ENCODE measurements around the gene CHST15. TPM values are rescaled to one million over a fixed set of nuclear protein-coding genes. Genes with fewer than 3 reads are reported as not detected.

The CHST15 gene
- total and polyA plus RNA-seq, 11 donors = 0.88 to 27.1 (median 4.1) TPM

DNA sequence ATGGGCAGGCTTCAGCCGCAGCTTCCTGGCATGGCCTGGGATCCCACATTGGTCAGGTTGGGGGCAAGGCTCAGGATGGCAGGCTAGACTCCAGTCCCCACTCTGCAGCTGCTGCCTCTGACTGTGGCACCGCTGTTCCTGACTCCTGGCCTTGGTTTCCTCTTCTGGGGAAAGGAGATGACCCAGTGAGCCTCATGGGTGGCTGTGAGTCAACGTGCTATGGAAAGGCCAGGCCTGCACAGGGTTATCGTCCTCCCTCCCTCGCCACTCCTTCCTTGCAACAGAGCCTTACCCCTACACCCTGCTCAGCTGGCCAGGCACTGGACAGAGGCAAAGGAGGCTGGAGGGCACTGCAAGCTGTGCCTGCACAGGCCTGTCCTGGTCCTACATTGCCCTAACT is 36.1 kb upstream of the CHST15 start:
- DNase-seq = no peak
- Histone ChIP-seq H3K9me3 (no peaks in the 10 kb centered on the region), H3K27ac (no peak overlapping the region), H3K36me3 (no peaks in the 10 kb centered on the region), H3K4me1 (peaks cover 0 to 9% (median 0%) of the 10 kb centered on the region in 12 donors), H3K27me3 (peaks cover 0 to 2% (median 0%) of the 10 kb centered on the region in 9 donors), H3K4me3 (no peak overlapping the region)
- intact Hi-C loops (cut with DNase I) = no loop called here
- WGBS, 4 donors = 84 to 96% (median 92%) methylated on average over 4 to 5 of the region's 5 CpGs
- TF ChIP-seq POLR2A (IDR thresholded peaks at IDR 0.05) = no peak
- TF ChIP-seq, protein P1, sequence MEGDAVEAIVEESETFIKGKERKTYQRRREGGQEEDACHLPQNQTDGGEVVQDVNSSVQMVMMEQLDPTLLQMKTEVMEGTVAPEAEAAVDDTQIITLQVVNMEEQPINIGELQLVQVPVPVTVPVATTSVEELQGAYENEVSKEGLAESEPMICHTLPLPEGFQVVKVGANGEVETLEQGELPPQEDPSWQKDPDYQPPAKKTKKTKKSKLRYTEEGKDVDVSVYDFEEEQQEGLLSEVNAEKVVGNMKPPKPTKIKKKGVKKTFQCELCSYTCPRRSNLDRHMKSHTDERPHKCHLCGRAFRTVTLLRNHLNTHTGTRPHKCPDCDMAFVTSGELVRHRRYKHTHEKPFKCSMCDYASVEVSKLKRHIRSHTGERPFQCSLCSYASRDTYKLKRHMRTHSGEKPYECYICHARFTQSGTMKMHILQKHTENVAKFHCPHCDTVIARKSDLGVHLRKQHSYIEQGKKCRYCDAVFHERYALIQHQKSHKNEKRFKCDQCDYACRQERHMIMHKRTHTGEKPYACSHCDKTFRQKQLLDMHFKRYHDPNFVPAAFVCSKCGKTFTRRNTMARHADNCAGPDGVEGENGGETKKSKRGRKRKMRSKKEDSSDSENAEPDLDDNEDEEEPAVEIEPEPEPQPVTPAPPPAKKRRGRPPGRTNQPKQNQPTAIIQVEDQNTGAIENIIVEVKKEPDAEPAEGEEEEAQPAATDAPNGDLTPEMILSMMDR (IDR thresholded peaks at IDR 0.05) = no peak
- no peak for ATAC-seq

DNA sequence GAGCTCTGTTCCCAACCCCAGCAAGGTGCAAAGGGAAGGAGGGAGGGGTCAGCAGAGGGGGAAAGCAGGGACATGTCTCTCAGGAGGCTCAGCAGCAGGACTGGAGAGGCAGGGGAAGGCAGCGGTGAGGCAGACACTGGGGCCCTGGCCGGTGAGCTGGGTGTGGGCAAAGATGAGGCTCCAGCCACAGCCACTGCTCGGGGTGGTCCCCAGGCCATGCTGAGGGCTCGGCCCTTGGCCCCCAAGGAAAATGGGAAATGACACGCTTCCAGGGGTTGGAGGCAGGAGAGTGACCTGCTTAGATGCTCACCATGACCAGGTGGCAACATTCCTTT is 35.4 kb upstream of the CHST15 start:
- DNase-seq = no peak
- Histone ChIP-seq H3K4me1 (peaks cover 0 to 9% (median under 1%) of the 10 kb centered on the region in 12 donors), H3K27ac (no peak overlapping the region), H3K9me3 (no peaks in the 10 kb centered on the region), H3K36me3 (no peaks in the 10 kb centered on the region), H3K27me3 (no peaks in the 10 kb centered on the region), H3K4me3 (no peak overlapping the region)
- ATAC-seq = no peak
- intact Hi-C loops (cut with DNase I) = no loop called here
- TF ChIP-seq, protein P1 (IDR thresholded peaks at IDR 0.05) = no peak
- WGBS, 4 donors = 86 to 100% (median 92%) methylated on average over 4 to 5 of the region's 5 CpGs

DNA sequence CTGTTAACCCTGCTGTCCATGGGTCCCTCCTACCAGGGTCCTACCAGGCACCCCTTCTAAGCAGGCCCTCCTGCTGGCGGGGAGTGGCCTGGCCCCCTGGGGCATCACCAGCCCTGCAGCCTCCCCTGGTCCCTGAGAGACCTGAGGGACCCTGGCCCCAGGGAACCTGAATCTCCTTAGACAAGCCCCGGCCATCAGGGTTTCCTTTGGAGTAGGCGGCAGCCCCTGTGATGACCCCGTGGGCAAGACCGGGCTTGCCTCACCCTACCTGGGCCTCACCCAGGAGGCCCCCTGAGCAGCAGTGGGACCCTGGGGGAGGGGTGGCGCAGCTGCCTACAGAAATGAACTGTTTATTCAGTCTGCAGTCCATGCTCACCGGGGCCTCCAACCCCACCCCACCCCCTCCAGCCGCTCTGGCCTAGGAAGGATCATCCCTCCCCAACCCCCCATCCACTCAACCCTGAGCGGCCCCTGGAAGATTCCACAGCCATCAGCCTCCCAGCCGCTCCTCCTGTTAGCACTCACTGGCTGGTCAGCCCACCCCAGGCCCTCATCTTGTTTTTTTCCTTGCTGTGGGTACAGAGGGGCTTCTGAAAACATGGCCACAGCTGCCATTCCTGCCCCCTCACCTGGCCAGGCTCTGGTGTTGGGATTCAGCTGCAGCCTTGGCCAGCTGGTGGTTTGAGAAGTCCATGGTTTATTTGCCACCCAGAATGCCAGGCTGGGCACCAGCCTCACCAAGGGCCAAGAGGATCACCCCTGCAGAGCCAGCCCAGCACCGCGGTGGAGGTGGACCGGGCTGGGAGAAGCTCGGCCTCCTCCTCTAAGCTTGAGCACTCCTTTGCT is 34.8 kb upstream of the CHST15 start:
- ATAC-seq (no peak), DNase-seq (no peak)
- Histone ChIP-seq H3K4me1 (peaks cover 0 to 9% (median 1%) of the 10 kb centered on the region in 12 donors), H3K36me3 (no peaks in the 10 kb centered on the region), H3K27me3 (no peaks in the 10 kb centered on the region), H3K4me3 (no peak overlapping the region), H3K9me3 (no peaks in the 10 kb centered on the region), H3K27ac (no peak overlapping the region)
- intact Hi-C loops (cut with DNase I) = no loop called here
- no peak for TF ChIP-seq POLR2A (IDR thresholded peaks at IDR 0.05)
- TF ChIP-seq, protein P1 (IDR thresholded peaks at IDR 0.05) = no peak
- 88 to 95% (median 92%) methylated on average over 8 to 14 of the region's 14 CpGs for WGBS, 4 donors

DNA sequence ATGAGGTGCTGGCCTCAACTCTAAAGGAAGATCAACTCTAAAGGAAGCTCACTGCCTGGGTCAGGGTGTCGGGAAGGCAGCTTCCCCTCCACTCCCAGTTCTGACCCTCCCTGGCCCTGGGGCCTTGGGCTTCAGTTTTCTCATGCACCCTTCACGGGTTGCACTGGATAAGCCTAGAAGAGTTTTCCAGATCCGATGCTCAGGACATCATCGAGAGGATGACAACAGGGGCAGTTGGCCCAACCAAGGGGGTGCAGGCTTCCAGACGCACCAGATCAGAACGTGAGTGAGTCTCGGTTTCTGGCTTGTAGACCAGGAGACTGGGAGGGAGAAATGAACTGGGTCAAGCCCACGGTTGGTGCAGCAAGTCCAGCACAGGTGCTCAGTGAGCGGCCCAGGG is 34.2 kb upstream of the CHST15 start:
- H3K36me3 ChIP-seq = no peaks in the 10 kb centered on the region
- no peak for TF ChIP-seq POLR2A (IDR thresholded peaks at IDR 0.05)
- TF ChIP-seq, protein P1 (IDR thresholded peaks at IDR 0.05) = no peak
- no peak overlapping the region for H3K27ac ChIP-seq
- WGBS, 4 donors = 83 to 95% (median 89%) methylated on average over 9 of the region's 9 CpGs
- intact Hi-C loops (cut with DNase I) = no loop called here
- ATAC-seq (no peak), DNase-seq (no peak)
- H3K27me3 ChIP-seq = no peaks in the 10 kb centered on the region
- H3K4me1 ChIP-seq = peaks cover 0 to 9% (median 1%) of the 10 kb centered on the region in 12 donors
- no peaks in the 10 kb centered on the region for H3K9me3 ChIP-seq
- no peak overlapping the region for H3K4me3 ChIP-seq
